Fibroblast of the aortic adventitia (primary cell): ENCODE measurements around the gene GNAL. TPM values are rescaled to one million over a fixed set of nuclear protein-coding genes. Genes with fewer than 3 reads are reported as not detected.
"Not testable (repeated sequence)": the region's sequence is repeated elsewhere in the genome, so short reads cannot be mapped to it uniquely, and the experiment has no call there.

Source experiments
- DNase-seq: peaks from one replicate; pipeline ENCODE4 v3.0.0-alpha.2; 2010; ENCODE audit warnings: low read depth
- H3K4me3 ChIP-seq: 2 replicates; pipeline ENCODE4 v1.5.1; 2011; ENCODE audit warnings: low read depth, mild to moderate bottlenecking, control low read depth, low read length, moderate library complexity
- CTCF ChIP-seq: IDR thresholded peaks from 2 replicates; pipeline ENCODE4 v1.5.1; 2011; ENCODE audit warnings: mild to moderate bottlenecking, low read length, control low read depth, inconsistent platforms; ENCODE audit not compliant: insufficient read depth
- total RNA-seq: library from RNA; depleted of rRNA; stranded (reverse); fragments of >200 nt; gene quantifications from 2 replicates; pipeline ENCODE4 v1.2.3, GENCODE V29; 2012; ENCODE audit warnings: low replicate concordance

GNAL gene
- 0.16 and 0.63 TPM in 2 replicates for total RNA-seq

GRCh38 chr18:11688972-11689668 lies at the start of gene GNAL:
Gene GNAL, plus strand, starts transcription at chr18:11689264. Its CDS starts 300 bp downstream, at chr18:11689564.
- TF ChIP-seq CTCF = no peak
- H3K4me3 ChIP-seq = peak within 1 kb of the TSS; percentile 60
- DNase-seq = peak; percentile 85

- H3K4me3 ChIP-seq, DNase-seq: not testable (repeated sequence)
These were observed 41.8 kb upstream of the GNAL start for GRCh38 chr18:11647310-11647709.

- not testable (repeated sequence) for DNase-seq, H3K4me3 ChIP-seq
These were observed 41.3 kb upstream of the GNAL start for GRCh38 chr18:11647804-11648203.

GRCh38 chr18:11649839-11650238 lies 39.2 kb upstream of the GNAL start:
- no peak for DNase-seq
- TF ChIP-seq CTCF = no peak
- no peak overlapping the region for H3K4me3 ChIP-seq

- DNase-seq = no peak
- TF ChIP-seq CTCF = no peak
- H3K4me3 ChIP-seq = no peak overlapping the region
These were observed 37.2 kb upstream of the GNAL start for GRCh38 chr18:11651899-11652298.

GRCh38 chr18:11653521-11653920 lies 35.5 kb upstream of the GNAL start:
- no peak overlapping the region for H3K4me3 ChIP-seq
- DNase-seq = no peak
- no peak for TF ChIP-seq CTCF

- peak; percentile 23 for DNase-seq
- TF ChIP-seq CTCF = peak; percentile 65
- no peak overlapping the region for H3K4me3 ChIP-seq
These were observed 34.1 kb upstream of the GNAL start for GRCh38 chr18:11654736-11655605.

- TF ChIP-seq CTCF = no peak
- H3K4me3 ChIP-seq = no peak overlapping the region
- DNase-seq = no peak
These were observed 33.5 kb upstream of the GNAL start for GRCh38 chr18:11655606-11655932.
